Stimulated activated CD4-positive, alpha-beta T cell treated with anti-CD3 and anti-CD28 coated beads, Interleukin-1b, Interleukin-23, amount 100 ng/mL, for 1 hour (primary cell): ENCODE results near the gene SLC45A3.

Experiments
- DNase-seq, 2 donors: peaks; one replicate each; pipeline ENCODE4 v3.0.0-alpha.2; 2020; ENCODE audit warnings: low read depth in 2 of 2

Gene SLC45A3

DNA sequence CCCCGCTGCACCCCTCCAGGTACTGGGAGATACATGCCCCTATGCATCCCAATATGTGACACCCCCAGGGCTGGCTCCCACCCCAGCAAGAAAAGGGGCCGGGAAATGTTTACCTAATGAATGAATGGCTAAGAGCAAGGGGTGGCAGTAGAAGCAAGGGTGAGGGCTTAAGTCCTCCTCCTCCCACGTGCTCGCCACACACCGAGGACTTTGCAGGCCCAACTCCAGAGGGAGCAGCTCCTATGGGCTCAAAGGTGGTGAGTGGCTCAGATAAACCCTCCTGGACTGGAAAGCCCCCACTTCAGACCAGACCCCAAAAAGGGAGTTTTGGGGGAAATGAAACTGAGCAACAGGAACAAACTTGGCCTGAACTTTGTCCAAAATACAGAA lies 11.4 kb downstream of the SLC45A3 start:
- no peak for DNase-seq

DNA sequence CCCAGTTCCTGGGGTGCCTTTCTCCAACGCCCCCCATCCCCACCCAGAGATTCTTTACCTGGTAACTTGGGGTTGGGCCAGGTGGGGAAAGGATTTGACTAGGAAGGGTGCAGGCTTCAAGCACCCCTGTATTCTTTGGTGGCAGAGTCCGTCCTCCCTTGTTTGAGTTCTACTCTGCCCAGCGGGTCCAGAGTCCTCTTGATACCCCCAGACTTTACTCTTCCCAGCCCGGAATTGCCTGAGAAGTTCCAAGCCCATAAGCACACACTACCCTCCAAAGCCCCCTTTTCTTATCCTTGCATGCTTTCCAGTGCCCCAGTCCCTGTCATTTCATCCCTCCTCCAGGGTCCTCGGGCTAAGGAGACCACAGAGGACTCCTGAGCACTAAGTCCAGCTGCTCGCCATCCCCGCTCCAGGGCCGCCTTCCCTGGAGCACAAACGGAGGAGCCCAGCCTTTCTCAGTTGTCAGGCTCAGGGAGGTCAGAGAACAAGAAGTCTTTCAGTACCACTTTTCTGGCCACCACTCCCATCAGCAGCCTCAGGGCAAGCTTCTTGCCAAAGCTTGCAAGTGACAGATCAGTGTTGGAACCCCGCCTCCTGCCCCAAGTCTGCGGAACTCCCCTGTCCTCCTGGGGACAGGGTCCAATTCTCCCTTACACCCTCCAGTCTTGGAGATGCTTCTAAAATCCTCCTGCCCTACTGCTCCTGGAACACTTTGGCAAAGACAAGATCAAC lies 12.2 kb downstream of the SLC45A3 start:
- DNase-seq, result no peak

DNA sequence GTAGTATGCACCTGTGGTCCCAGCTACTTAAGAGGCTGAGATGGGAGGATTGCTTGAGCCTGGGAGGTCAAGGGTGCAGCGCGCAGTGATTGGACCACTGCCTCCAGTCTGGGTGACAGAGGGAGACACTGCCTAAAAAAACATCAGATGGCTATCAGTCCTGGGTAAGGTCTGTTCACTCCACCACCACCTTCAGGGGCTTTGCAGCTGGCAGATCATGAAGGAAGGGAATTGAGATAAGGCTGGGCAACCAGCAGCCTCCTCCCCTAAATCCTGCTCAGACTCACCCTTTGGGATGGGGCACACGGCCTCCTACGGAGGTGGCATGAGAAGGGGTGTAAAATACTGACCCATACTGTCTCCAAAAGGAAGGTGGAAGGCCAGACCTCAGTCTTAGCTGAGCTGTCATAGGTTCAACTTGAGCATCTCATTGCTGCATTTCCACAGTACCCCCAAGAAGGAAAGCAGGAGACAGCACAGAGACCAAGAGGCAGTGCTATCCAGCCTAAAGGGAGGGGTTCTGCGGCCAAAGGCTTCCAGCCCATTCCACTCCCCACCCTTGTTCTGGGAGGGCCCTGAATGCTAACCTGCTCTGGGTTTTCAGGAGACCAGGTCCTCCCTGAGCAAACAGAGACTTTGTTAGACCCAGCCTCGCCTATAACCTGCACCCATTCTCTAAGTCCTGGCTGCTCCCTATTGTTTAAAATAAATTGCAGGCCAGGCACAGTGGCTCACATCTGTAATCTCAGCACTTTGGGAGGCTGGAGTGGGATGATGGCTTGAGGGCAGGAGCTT lies 13.7 kb downstream of the SLC45A3 start:
- no peak for DNase-seq

DNA sequence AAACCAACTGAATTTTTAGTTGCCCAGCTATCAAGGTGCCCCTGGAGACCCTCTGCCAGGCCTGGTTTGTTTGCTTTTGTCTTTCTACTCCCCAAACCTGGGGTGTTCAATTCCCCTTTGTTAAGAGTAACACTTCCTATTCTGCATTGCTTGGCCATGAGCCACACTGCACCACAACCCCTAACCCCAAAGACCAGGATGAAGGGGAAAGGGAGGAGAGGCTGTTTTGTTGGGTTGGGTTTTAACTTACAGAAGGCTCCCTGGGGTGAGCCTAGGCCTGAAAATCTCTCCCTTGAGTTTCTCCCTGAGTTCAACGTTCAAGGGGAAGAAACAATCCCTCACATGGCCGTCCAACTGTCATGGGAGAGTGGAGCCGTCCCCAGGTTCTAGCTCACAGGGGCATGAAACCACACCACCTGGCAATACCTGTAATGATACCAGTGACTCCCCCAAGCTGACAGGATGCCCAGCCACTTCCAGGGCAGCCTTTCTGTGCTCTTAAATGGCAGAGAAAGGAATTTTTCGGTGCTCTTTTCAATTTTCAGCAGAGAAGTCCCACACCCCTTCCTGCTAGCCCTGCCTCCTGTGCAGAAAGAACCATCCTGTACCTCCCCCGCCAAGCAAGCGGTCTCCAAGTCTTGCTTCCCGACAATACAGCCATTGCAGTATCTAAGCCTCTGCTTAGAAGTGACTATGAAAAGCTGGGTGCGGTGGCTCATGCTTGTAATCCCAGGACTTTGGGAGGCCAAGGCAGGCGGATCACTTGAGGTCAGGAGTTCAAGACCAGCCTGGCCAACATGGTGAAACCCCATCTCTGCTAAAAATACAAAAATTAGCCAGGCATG lies 14.9 kb downstream of the SLC45A3 start:
- no peak for DNase-seq

DNA sequence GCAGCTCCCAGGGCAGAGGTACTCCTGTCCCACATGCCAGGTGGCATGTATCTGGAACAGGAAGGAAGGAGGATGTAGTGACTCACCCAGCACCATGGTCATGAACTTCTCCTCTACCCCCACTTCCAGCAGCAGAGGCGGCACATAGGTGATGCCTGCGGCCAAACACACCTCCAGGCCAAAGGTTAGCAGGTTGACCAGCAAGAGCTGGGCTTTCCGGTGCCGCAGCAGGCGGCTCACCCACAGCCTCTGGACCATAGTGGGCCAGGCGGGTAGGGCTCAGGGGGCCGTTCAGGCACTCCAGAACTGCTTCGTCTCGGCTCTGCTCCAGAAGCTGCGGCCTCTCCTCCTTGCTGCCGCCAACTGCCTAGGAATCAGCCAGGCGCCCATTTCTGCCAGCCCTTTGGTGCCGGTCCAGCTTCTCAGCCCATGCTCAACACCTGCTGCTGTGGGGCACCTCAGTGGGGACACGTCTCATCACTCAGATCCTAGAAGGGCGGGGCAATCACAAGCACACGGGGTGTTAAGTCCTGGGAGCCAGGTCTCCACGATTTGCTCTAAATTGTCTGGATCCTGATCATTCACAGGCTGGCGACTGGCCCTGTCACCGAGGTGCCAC lies 15.8 kb downstream of the SLC45A3 start:
- DNase-seq, result no peak

DNA sequence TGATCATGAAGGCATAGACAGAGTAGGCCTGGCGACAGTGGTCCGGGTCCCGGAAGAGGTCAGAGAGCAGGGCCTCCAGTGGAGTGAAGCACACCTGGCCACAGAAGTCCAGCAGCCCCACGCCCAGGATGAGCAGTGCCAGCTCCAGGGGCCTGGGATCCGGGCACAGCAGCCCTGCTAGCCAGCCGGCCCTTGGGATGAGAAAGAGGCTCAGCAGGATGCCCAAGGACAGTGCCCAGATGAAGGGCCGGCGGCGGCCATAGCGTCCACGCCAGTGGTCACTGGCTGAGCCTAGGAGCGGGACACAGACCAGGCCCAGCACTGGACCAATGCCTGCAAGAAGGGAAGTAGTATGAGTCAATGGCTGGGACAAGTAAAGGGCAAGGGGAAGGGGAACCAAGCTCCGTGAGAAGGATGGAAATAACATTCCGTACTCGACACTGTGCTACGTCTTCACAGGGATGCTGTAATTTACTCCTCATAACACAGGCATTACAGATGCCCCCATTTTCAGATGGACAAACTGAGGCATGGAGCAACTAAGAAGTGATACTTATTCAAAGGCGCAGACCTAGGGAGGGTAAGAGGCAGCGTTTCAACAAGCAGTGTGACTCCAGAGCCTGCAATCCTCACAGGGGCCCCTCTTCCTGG lies 16.9 kb downstream of the SLC45A3 start:
- no peak for DNase-seq

DNA sequence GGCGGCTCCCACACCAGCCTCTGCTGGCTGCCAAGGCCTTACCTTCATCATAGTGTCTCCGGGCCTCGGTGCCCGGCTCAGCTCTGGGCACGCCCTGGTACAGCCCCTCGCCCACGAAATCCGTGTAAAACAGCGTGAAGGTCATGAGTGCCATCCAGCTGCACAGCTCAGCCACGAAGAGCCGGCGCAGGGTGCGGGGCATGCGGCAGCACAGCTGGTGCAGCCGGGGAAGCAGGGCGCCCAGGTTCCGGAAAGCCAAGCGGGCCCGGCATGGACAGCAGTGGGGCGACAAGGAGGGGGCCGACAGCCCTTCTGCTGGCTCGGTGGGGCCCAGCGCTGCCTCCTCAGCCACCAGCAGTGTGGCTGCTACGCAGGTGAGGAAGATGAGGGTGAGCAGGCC lies 17.5 kb downstream of the SLC45A3 start:
- DNase-seq, result no peak

DNA sequence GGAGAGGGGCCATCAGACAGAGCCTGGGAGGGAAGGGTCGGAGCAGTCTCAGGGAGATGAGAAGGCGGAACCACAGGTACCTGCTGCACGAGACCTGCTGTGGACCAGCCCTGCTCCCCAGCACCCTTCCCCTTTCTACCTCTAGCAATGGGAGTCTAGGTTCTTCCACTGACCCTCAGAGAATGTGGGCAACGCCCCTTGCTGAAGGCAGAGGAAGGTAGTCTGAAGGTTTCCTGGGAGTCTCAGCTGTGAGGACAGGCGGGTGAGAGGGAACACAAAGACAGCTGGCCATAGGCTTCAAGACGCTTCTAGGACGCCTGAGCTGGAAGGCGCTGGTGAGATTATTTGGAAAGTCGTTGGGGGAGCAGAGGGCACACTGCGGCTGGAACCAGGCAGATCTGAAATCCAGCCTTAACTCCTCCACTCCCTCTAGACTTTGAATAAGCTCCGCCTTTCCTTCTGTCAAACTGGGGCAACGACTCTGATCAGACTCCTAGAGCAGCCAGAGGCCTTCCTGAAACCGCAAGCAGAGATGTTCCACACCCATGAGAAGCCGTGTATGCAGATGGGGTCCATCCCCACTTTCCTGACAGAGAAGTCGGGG lies 18.1 kb downstream of the SLC45A3 start:
- DNase-seq, result no peak

DNA sequence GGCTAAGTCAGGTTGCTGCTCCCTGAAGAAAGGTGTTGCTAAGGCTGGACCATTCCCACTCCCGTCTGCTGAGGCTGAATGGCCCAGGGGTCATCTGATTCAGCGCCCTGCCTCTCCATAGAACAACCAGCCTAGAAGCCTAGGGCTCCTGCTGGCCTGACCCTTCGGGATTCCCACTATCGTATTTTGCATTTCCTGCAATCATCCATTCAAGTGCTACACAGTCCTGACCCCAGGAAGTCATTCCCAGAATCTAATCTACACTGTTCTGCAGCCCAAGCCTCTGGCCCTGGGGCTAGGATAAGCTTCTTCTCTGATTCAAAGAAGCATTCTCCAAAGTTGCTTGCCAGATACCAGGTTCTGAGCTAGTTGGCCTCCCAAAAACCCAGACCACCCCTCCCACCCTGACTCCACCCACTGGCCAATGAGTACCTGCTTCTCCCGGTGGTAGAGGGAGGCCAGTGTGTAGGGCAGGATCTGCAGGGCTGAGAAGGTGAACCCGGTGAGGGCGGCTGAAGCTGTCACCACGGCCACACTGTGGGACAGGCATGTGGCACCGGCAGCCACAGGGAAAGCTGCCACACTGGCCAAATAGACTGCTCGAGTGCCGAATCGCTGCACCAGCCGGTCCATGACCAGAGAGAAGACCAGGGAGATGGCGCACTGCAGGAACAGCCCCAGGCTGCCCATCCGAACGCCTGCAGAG lies 18.7 kb downstream of the SLC45A3 start:
- DNase-seq, result no peak

DNA sequence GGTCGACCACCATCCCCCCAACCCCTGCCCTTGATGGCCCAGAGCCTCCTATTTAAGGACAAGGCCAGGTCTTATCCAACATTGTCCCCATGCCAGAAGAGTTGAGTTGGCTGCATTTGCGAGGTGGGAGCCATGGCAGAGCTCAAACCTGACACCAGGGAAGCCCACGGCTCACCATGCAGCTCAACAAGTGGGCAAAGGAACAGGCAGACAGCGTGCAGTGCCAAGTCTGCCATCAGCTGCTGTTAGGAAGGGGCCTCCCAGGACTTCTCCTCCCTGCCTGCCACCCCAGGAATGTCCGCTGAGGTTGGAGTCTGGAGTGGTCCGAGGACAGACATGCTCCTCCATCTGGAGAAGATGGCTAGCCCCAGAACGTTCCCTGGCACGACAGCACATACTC lies 19.9 kb downstream of the SLC45A3 start:
- no peak for DNase-seq

DNA sequence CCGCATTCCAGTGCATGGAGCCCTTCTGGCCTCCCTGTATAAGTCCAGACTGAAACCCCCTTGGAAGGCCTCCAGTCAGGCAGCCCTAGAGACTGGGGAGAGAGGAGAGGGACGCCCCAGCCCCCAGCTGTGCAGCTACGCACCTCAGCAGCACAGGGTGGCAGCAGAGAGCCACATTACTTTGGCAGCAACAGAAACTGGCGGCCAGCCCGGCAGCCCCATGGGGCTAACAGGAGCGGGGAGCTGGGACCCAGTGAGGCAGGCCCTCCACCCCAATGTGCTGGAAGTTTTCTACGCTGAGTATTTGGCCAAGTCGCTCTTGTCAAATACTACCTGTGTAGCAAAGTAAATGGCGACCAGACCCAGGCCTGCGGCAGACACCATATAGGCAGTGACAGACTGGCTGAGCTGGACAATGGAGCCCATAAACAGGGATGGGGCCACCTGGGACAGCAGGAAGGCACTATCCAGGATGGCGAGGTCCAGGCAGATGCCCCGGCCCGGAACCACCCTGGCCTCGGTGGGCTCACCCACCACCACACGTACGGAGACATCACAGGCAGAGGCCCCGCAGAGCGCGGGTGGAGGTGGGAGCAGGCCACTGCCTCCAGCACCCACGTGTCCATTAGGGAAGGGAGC lies 21.2 kb downstream of the SLC45A3 start:
- DNase-seq, result peak; percentile 36 to 47

DNA sequence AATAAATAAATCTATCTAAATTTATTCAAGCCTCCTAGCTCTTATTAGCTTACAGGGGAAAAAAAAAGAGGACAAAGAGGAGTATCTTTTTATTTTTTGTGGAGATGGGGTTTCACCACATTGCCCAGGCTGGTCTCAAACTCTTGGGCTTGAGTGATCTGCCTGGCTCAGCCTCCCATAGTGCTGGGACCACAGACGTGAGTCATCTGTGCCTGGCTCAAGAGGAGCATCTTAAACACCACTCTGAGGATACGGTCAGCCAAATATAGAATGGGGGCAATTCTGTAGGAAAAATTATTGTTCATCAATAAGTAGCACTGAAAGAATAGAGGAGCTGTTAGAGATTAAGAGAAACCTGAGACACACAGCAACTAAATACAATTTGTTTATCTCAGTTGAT lies 24.1 kb downstream of the SLC45A3 start:
- DNase-seq, result no peak

DNA sequence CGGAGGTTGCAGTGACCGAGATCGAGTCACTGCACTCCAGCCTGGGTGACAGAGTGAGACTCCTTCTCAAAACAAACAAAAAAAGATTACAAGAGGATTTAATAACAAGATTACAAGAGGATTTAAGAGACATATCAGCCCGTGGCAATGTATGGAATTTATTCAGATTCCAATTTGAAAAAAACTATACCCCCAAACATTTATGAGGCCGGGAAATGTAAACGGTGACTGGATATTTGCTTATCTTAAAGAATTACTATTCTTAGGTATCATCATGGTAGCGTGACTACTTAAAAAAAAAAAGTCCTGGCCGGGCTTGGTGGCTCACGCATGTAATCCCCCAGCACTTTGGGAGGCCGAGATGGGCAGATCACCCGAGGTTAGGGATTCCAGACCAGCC lies 27.3 kb downstream of the SLC45A3 start:
- DNase-seq, result no peak

DNA sequence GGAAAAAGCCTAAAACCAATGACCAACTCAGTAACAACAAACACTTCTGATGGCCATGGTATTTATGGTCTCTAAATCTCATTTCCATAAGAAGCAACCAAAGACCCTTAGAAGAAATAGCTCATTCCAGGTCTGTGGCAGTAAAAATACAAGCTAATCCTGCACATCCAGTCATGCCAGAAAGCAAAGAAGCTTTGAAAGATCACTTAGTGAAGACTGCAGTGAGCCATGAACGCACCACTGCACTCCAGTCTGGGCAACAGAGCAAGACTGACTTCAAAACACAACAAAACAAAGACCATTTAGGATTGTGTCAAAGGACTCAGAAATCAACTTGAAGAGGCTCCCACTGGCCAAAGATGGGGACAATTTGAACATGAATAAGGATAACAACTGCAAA lies 30.1 kb downstream of the SLC45A3 start:
- no peak for DNase-seq

DNA sequence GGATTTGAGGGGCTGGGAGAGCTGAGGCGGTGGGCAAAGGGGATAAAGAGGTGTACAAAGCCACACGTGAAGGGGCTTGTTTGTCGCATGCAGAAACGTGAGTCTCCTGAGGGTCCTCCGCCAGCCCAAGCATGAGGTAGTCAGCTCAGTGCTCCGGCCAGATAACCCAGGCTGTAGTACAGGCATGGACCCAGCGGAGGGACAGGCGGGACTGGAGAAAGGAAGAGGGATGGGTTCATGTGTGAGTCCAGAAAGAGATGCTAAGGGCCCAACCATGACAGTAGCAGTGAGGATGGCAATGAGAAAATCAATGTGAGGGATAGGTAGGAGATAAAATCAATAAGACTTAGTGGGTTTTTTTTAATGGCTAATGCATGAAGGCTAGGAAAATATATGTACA lies 34.8 kb downstream of the SLC45A3 start:
- DNase-seq, result no peak

DNA sequence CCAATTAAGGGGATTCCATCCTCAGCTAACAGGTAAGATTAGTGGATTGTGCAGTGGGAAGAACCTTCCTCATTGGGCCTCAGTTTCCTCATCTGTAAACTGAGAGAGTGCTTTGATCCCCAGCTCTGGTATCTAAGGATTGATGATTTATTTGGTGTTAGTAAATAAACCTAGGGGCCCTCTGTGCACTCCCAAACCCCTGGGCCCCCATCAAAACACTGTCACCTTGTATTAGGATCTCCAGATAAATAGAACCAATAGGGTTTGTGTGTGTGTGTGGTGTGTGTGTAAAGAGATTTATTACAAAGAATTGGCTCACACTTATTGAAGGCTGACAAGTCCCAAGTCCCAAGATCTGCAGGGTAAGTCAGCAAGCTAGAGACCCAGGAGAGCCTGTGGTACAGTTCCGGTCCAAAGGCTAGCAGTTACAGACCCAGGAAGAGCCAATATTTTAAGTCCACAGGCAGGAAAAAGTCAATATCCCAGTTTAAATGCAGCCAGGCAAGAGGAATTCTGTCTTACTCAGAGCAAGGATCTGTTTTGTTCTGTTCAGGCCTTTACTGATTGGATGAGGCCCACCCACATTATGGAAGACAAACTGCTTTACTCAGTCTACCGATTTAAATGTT lies 37.5 kb downstream of the SLC45A3 start:
- no peak for DNase-seq

DNA sequence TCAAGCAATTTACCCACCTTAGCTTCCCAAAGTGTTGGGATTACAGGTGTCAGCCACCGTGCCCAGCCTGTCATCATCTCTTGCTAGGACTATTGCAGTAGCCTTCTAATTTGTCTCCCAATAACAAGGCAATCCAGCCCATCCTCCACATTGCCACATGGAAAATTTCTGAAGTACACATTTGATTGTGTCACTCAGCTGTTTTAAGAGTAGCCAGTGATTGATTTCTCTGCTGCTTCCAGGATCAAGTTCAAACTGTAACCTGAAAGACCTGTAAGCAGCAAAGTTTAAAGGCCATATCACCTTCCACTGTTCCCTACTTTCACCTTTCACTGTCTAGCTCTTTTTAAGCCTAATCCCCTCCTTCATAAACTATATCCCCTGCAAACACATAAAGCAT lies 40.7 kb downstream of the SLC45A3 start:
- DNase-seq, result no peak

DNA sequence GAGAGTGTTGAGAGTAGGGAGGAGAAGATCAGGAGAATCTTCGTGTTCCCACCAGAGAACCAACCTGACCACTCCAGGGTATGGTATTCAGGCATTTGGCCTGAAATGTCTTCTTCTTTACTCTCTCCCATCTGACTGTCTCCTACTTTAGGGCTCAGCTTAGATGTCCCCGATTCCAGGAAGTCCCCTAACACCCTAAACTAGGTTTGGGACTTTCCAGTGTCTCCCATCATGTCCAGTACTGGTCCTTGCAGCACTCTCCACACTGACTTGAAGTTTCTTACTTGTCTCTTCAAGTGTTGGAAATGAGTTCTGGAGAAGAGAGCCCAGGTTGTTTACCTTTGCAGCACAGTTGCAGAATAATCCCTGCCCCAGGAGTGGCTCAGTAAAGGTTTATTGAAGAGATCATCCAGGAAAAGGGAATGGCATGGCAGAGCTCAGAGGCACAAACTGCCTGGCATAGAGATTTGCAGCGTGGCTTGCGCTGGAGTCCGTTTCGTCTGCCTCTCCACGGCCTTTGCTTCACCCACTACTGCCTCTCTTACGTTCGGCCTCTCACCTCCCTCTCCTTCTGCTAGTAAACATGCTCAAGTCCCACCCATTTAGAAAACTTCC lies 42.3 kb downstream of the SLC45A3 start:
- DNase-seq, result no peak

DNA sequence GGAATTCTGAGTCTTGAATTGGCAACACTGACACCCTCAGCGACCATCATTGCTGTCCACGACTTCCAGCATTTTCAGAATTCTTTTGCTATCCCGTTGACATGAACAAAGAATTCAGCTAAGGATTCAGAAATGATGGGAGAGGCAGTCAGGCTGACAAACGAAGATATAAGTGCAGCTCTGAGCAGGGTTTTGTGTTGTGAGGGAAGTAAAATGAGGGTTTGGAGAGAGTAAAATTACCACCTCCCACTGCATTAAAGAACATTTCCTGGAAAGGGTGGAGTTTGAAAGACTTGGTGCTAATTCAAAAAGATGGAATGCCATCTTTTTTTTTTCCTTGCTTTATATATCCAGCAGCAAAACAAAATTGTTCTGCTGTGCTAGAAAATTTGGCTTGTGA lies 43.6 kb downstream of the SLC45A3 start:
- no peak for DNase-seq
